Stimulated activated CD4-positive, alpha-beta T cell treated with anti-CD3 and anti-CD28 coated beads, TNF-alpha, amount 100 ng/mL, for 1 hour (primary cell): ENCODE results near the gene PXDC1.
"Not testable (repeated sequence)": the region's sequence is repeated elsewhere in the genome, so short reads cannot be mapped to it uniquely, and the experiment has no call there.

Source experiments
- DNase-seq, 3 donors: peaks; one replicate each; pipeline ENCODE4 v3.0.0-alpha.2; 2020; ENCODE audit warnings: low read depth in 3 of 3, low spot score in 1 of 3

PXDC1 gene

GRCh38 chr6:3762852-3763251 lies 11.3 kb upstream of the PXDC1 start:
- no peak for DNase-seq

GRCh38 chr6:3762359-3762758 lies 10.8 kb upstream of the PXDC1 start:
- DNase-seq: no peak

DNA sequence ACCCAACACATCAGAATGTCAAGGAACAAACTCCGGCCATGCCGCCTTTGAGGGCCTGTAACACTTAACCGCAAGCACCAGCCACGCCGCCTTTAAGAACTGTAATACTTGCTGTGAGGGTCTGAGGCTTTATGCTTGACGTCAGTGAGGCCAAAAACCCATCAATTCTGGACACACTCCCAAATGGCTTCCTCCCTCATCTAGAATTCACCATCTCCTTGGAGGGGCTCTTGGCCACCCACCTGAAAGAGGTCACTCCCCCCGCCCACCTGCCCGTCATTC lies 10.4 kb upstream of the PXDC1 start:
- no peak for DNase-seq

- no peak for DNase-seq
Observed at GRCh38 chr6:3759646-3760232, 8.2 kb upstream of the PXDC1 start.

- no peak for DNase-seq
Observed at GRCh38 chr6:3758842-3759144, 7.3 kb upstream of the PXDC1 start.

DNA sequence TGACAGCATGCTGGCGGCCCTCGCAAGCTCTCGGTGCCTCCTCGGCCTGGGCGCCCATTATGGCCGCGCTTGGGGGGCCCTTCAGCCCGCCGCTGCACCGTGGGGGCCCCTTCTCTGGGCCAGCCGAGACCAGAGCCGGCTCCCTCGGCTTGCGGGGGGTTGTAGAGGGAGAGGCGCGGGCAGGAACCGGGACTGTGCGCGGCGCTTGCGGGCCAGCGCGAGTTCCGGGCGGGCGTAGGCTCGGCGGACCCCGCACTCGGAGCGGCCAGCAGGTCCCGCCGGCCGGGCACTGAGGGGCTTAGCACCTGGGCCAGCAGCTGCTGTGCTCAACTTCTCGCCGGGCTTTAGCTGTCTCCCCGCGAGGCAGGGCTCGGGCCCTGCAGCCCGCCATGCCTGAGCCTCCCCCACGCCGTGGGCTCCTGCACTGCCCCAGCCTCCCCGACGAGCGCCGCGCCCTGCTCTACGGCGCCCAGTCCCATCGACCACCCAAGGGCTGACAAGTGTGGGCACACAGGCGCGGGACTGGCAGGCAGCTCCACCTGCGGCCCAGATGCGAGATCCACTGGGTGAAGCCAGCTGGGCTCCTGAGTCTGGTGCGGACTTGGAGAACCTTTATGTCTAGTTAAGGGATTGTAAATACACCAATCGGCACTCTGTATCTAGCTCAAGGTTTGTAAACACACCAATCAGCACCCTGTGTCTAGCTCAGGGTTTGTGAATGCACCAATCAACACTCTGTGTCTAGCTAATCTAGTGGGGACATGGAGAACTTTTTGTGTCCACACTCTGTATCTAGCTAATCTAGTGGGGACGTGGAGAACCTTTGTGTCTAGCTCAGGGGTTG lies 6.7 kb upstream of the PXDC1 start:
- not testable (repeated sequence) for DNase-seq

DNA sequence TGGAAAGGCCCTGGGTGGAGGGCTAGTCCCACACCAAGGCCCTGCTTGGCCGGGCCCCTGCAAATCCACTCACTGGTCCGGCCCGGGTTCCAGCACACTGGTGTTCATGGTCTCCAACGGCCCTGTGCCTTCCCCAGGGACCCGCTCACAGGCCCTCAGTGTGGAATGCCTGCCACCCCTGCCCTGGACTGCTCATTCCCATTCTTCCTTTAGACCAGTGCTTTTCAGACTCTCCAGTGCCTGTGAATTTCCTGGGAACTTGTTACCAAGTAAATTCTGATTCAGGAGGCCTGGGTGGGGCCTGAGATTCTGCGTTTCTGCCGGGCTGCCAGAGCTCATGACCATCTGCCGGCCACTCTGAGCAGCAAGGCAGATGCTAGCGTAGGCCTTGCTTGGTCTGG lies 5.7 kb upstream of the PXDC1 start:
- DNase-seq: no peak

GRCh38 chr6:3756546-3756945 lies 5.0 kb upstream of the PXDC1 start:
- no peak for DNase-seq

- DNase-seq: no peak
Observed at GRCh38 chr6:3755637-3756545, 4.4 kb upstream of the PXDC1 start.

DNA sequence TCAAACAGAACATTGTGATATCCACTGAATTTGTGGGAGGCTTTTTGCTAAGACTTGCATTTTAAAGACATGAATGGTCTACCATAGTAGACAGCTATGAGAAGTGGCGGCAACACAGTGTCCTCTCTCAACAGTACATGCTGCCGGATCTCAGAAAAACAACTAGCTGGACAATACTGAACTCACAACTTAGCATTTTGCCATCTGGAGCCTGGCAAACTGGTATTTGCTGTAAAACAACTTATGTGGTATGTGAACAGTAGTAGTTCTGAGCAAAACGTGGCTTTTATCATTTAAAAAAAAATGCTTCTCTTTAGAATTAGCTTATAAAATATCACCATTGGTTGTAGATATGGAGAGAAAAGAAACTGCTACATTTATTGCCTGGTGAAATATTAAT lies 3.3 kb upstream of the PXDC1 start:
- DNase-seq: no peak

DNA sequence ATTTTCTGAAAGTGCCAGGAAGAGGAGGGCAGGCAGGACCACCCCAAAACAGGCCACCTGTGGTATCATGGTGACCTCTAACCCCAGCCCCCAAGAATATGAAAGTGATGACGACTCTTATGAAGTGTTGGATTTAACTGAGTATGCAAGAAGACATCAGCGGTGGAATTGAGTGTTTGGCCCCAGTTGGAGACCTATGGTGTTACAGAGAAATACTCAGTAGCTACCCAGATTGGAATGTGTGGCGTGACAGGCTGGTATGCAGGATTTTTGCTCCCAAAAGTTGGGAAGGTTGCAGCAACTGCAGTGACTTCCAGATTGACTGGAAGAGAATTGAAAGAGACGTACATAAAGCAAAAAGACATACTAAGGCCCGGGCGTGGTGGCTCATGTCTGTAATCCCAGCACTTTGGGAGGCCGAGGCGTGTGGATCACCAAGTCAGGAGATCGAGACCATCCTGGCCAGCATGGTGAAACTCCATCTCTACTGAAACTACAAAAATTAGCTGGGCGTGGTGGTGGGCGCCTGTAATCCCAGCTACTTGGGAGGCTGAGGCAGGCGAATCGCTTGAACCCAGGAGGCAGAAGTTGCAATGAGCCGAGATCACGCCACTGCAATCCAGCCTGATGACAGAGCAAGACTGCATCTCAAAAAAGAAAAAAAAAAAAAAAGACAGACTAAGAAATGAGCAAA lies 2.7 kb upstream of the PXDC1 start:
- DNase-seq: not testable (repeated sequence)

GRCh38 chr6:3753228-3753835 lies 1.8 kb upstream of the PXDC1 start:
- DNase-seq: no peak

DNA sequence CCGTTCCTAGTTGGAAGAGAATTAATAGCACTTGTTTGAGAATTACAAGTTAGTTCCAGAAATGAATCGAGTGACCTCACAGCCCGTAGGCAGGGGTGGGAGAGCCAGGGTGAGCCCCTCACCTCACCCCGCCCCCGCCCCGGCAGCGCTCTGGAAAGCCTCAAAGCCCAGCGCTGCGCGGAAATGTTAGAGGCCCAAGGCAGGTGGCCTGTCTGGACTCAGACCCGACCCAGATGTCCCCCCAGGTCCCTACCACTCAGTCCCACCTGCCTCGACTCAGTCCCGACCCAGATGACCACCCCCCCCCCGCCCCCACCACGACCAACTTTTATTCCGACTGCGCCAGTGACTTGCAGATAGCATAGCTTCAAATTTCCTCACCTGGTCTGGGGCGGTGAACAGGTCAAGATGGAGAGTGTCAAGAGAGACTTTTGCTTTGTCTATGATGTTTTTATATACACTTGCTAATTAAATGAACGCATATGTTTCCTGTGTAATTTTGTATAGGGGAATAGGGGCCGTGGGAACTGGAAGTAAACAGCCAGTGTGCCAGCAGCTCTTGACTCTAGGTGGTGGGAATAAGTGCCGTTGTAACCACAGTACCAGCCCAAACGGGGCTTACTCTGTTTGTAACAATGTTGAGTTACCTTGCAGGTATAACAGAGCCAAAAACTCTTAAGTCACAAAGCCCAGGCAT lies 1.2 kb upstream of the PXDC1 start:
- DNase-seq: no peak

GRCh38 chr6:3751730-3752530 lies 417 bp upstream of the PXDC1 start:
- peak in 1 of 3 donors; percentile 53 for DNase-seq

GRCh38 chr6:3750317-3751076 lies 1.0 kb downstream of the PXDC1 start:
- no peak for DNase-seq

- no peak for DNase-seq
Observed at GRCh38 chr6:3749977-3750316, 1.6 kb downstream of the PXDC1 start.

- DNase-seq: no peak
Observed at GRCh38 chr6:3749067-3749841, 2.3 kb downstream of the PXDC1 start.
